Cardiac fibroblast (primary cell): ENCODE measurements around the gene ACAD10.
"Not testable (repeated sequence)": the region's sequence is repeated elsewhere in the genome, so short reads cannot be mapped to it uniquely, and the experiment has no call there.

Source experiments
- DNase-seq, 2 donors: peaks; one replicate each; pipeline versions ENCODE4 v3.0.0 to v3.0.0-alpha.2; 2010; ENCODE audit warnings: low read depth in 2 of 2
- H3K4me3 ChIP-seq, 2 donors: replicated peaks in 1 of 2; 1 replicate in 1 of 2; 2 replicates in 1 of 2; pipeline ENCODE4 v1.5.1; 2011; ENCODE audit warnings: low read depth in 2 of 2, low read length in 2 of 2, mild to moderate bottlenecking in 2 of 2, moderate library complexity in 1 of 2
- TF ChIP-seq, protein P1 (sequence below): IDR thresholded peaks from one replicate; pipeline ENCODE4 v1.5.1; 2011; ENCODE audit warnings: low read depth, mild to moderate bottlenecking, low read length, inconsistent platforms

Gene ACAD10

DNA sequence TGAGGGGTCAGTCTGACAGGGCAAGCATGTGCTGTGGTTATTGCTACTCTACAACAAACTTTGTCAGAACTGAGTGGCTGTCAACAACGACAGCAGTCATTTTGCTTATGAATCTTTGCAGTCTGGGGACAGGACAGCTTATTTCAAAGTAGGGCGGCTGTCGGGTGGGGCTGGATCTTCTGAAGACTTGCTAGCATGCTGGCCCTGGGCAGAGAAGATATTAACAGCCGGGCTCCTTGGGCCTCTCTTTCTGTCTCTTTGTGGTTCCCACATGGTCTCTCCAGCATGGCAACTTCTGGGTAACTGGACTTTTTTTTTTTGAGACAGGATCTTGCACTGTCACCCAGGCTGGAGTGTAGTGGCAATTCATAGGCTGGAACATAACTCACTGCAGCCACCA lies 46.9 kb downstream of the ACAD10 start:
- TF ChIP-seq, protein P1, sequence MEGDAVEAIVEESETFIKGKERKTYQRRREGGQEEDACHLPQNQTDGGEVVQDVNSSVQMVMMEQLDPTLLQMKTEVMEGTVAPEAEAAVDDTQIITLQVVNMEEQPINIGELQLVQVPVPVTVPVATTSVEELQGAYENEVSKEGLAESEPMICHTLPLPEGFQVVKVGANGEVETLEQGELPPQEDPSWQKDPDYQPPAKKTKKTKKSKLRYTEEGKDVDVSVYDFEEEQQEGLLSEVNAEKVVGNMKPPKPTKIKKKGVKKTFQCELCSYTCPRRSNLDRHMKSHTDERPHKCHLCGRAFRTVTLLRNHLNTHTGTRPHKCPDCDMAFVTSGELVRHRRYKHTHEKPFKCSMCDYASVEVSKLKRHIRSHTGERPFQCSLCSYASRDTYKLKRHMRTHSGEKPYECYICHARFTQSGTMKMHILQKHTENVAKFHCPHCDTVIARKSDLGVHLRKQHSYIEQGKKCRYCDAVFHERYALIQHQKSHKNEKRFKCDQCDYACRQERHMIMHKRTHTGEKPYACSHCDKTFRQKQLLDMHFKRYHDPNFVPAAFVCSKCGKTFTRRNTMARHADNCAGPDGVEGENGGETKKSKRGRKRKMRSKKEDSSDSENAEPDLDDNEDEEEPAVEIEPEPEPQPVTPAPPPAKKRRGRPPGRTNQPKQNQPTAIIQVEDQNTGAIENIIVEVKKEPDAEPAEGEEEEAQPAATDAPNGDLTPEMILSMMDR: no peak
- H3K4me3 ChIP-seq: no peak overlapping the region
- DNase-seq: no peak

DNA sequence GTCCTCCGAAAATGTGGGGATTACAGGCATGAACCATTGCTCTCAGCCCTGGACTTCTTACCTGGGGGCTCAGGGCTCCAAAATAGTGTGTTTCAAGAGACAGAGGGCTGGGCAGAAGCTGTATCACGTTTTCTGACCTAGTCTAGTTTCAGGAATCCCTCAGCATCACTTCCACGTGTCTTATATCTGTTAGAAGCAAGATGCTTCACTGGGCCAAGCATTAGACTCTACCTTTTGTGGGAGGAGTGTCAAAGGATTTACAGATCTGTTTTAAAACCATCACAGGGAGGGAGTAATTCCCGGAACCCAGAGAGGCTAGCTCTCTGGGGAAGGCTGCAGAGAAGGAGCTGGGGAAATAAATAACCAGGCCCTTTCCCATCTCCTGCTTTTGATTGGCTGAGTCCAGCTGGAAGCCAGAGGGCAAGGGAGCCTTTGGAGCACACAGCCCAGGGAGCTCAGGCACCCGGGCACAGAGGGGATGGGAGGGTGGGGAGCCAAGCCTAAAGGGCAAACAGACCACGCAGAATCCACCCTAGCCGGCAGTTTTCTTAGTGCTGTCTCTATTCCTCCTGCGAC lies 47.6 kb downstream of the ACAD10 start:
- no peak for DNase-seq
- H3K4me3 ChIP-seq: no peak overlapping the region
- TF ChIP-seq, protein P1: no peak

DNA sequence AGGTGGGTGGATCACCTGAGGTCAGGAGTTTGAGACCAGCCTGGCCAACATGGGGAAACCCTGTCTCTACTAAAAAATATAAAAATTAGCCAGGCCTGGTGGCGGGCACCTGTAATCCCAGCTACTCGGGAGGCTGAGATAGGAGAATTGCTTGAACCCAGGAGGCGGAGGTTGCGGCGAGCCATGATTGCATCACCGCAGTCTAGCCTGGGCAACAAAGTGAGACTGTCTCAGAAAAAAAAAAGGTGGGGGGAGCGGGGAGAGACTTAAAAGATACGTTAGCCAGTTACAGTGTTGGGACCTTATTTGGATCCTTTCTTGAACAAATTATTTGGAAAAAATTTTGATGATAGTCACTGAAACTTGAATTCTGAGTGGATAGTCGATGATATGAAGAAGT lies 53.7 kb downstream of the ACAD10 start:
- not testable (repeated sequence) for DNase-seq, H3K4me3 ChIP-seq

DNA sequence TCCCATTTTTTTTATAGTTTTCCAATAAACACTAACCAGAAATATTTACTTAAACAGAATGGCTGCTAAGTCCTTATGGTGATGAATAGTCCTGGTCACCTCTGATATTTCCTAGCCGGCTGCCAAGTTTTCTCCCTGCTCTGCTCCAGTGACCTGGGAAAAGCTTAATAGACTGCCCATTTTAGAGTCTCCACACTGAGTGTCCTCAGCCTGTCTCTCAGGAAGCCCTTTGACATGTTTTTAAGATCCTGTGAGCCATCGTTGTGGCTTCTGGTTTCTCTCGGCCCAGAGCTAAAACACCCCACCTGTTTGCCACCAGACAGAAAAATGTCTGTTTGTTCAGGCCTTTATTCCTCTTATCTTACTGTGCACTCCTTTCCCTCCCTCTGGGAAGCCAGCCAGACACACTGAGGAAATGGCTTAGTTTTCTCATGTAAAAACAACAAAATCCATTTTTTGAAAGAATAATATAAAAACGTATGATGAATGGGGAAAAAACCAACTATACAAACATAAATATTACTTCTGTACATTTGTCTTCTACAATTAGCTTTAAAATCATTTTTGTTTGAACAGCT lies 55.5 kb downstream of the ACAD10 start:
- TF ChIP-seq, protein P1: no peak
- DNase-seq: peak; percentile 34 to 44
- no peak overlapping the region for H3K4me3 ChIP-seq

DNA sequence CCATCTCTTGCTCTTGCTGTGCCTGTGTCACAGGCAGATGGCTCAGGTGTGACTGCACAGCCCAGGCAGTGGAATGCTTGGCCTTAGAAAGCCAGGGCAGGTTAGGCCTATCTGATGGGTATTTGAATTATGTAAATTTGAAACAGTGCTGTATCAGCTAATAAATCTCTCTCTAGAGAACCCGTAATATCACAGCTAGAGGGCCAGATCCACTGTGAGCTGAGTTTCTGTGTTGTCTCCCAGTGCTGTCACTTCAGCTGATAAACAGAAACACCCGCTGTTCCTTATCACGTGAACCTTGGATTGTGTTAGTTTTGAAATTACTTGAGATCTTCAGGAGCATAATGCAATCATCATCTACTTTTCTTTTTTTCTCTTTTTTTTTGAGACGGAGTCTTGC lies 59.4 kb downstream of the ACAD10 start:
- no peak overlapping the region for H3K4me3 ChIP-seq
- no peak for DNase-seq
- TF ChIP-seq, protein P1: no peak

DNA sequence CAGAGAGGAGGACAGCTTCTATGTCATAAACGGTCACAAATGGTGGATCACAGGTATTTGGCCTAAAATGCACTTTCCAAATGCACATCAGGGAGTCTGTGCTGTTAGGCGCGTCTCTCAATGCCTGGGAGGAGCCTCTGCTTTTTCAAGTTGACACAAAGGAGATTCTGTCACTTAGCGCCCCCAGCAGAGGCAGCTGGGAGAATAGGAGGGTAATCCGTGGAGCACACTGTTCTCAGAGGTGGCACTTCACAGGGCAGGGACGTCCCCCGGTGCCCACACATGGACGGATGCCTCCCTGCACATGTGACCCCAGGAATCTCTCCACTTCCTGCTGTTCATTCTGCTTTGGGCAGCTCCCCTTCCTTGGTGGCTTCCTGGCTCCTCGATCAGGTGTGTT lies 61.5 kb downstream of the ACAD10 start:
- DNase-seq: no peak
- TF ChIP-seq, protein P1: no peak
- H3K4me3 ChIP-seq: no peak overlapping the region

DNA sequence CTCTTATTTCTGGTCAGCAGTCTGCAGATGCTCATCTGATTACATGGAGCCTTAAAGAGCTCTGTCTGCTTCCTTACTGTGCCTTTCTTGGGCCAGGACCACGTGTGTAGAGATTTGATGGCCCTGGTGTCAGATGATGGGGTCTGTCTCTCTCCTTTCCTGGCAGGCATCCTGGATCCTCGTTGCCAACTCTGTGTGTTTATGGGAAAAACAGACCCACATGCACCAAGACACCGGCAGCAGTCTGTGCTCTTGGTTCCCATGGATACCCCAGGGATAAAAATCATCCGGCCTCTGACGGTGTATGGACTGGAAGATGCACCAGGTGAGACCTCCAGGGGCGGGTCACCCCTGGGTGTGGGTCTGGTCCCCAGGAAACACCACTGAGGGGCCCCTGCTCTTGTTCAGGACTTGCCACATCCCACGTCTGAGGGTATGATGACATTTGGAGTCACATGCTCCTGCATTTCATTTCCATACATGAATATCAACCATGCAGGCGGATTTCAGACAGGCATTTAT lies 62.4 kb downstream of the ACAD10 start:
- no peak for DNase-seq
- TF ChIP-seq, protein P1: no peak
- no peak overlapping the region for H3K4me3 ChIP-seq
